ENCODE measurements around the gene STK32A. TPM values are rescaled to one million over a fixed set of nuclear protein-coding genes. Genes with fewer than 3 reads are reported as not detected.

The STK32A gene
- total RNA-seq, 1 experiment from 2014 or later = 1.2 TPM

DNA sequence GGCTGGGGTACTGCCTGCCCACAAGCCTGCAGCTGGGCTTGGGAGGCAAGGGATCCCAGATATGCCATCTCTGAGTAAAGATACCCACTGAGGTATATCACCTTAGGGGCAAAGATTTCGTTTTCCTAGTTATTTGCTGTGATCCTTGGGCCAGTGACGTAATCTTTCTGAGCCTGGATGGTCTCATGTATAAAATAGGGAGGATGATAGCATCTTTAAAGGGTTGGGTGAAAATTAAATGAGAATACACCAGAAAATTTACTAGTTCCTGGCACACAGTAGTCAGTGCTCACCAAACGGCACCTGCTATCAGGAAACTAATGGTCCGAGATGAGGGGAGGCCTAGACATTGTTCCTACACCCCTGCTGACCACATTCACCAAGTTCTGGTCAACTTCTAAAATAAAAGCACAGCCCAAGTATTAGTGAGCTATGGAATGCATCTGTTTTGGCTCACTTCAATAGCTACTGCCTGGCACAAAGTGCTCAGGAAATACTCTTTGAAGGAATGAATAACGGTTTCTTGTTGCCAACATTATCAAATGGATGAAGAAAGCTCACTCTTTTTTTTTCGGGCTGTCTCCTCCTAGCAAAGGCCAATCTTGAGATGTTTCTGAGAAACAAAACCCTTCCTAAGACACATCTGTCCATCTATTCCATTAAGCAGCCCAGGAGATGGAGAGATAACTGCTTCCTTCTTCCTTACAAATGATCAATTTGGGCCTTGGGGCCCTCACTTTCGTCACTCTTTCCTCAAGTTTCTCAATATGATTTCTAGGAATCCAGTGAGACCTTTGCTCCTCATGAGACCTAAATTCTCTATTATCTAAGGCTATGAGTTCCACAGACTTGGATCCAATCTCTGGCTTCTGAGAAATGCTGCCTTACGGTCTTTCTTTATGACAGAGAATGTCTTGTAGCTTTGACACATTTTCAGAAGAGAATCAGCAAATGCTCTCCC lies 176.8 kb downstream of the STK32A start (continued):
- TF ChIP-seq CEBPB (IDR thresholded peaks at IDR 0.05; ENCODE audit: low read depth) (no peak), FOSL1 (IDR thresholded peaks at IDR 0.05; ENCODE audit: low read depth) (no peak), SIN3A (IDR thresholded peaks at IDR 0.05; ENCODE audit: low read depth) (no peak), EZH2phosphoT487 (IDR thresholded peaks at IDR 0.05; ENCODE audit: borderline replicate concordance) (no peak), CTCF (IDR thresholded peaks at IDR 0.05 in 2 of 3, conservative IDR thresholded peaks at IDR 0.05 in 1 of 3; ENCODE audit: borderline replicate concordance in 1 of 3, insufficient read depth in 1 of 3, low read depth in 2 of 3, low read length in 2 of 3) (no peak), CBX3 (IDR thresholded peaks at IDR 0.05; ENCODE audit: low read depth) (no peak), SRF (IDR thresholded peaks at IDR 0.05; ENCODE audit: low read depth) (no peak)
- TF ChIP-seq, protein P1, sequence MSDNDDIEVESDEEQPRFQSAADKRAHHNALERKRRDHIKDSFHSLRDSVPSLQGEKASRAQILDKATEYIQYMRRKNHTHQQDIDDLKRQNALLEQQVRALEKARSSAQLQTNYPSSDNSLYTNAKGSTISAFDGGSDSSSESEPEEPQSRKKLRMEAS (IDR thresholded peaks at IDR 0.05) = no peak
- TF ChIP-seq, protein P2, sequence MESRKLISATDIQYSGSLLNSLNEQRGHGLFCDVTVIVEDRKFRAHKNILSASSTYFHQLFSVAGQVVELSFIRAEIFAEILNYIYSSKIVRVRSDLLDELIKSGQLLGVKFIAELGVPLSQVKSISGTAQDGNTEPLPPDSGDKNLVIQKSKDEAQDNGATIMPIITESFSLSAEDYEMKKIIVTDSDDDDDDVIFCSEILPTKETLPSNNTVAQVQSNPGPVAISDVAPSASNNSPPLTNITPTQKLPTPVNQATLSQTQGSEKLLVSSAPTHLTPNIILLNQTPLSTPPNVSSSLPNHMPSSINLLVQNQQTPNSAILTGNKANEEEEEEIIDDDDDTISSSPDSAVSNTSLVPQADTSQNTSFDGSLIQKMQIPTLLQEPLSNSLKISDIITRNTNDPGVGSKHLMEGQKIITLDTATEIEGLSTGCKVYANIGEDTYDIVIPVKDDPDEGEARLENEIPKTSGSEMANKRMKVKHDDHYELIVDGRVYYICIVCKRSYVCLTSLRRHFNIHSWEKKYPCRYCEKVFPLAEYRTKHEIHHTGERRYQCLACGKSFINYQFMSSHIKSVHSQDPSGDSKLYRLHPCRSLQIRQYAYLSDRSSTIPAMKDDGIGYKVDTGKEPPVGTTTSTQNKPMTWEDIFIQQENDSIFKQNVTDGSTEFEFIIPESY (IDR thresholded peaks at IDR 0.05; ENCODE audit: extremely low read depth, insufficient replicate concordance, low read length) = no peak
